ENCODE data around the gene PTPRN2.

Gene PTPRN2

GRCh38 chr7:158006841-158007696 lies 580.6 kb downstream of the PTPRN2 start:
- no peaks in the 10 kb centered on the region for H3K36me3 Mint-ChIP-seq (ENCODE audit: insufficient read depth)
- DNase-seq (no peak), ATAC-seq (replicated peaks) (no peak)
- H3K4me3 Mint-ChIP-seq = no peak overlapping the region
- H3K27ac Mint-ChIP-seq = no peak overlapping the region
- H3K4me1 Mint-ChIP-seq (ENCODE audit: low read depth in 2 of 2) = peaks cover 0 to 7% of the 10 kb centered on the region in 2 donors
- peaks cover 0 to 9% of the 10 kb centered on the region in 2 donors for H3K27me3 Mint-ChIP-seq
- no peaks in the 10 kb centered on the region for H3K9me3 Mint-ChIP-seq

- no peak overlapping the region for H3K4me3 Mint-ChIP-seq
- H3K27ac Mint-ChIP-seq = no peak overlapping the region
- no peak for ATAC-seq (replicated peaks)
- no peaks in the 10 kb centered on the region for H3K4me1 Mint-ChIP-seq (ENCODE audit: low read depth in 2 of 2)
- peaks cover 0 to 9% of the 10 kb centered on the region in 2 donors for H3K27me3 Mint-ChIP-seq
- DNase-seq = no peak
- no peaks in the 10 kb centered on the region for H3K36me3 Mint-ChIP-seq (ENCODE audit: insufficient read depth)
- H3K9me3 Mint-ChIP-seq = no peaks in the 10 kb centered on the region
These were observed 582.1 kb downstream of the PTPRN2 start for GRCh38 chr7:158005531-158005930.

- no peaks in the 10 kb centered on the region for H3K36me3 Mint-ChIP-seq (ENCODE audit: insufficient read depth)
- no peak overlapping the region for H3K4me3 Mint-ChIP-seq
- no peaks in the 10 kb centered on the region for H3K9me3 Mint-ChIP-seq
- no peak overlapping the region for H3K27ac Mint-ChIP-seq
- DNase-seq (no peak), ATAC-seq (replicated peaks) (no peak)
- H3K27me3 Mint-ChIP-seq = peaks cover 0 to 9% of the 10 kb centered on the region in 2 donors
- no peaks in the 10 kb centered on the region for H3K4me1 Mint-ChIP-seq (ENCODE audit: low read depth in 2 of 2)
These were observed 583.5 kb downstream of the PTPRN2 start for GRCh38 chr7:158004123-158004490.

- Mint-ChIP-seq H3K27me3 (peaks cover 0 to 9% of the 10 kb centered on the region in 2 donors), H3K9me3 (no peaks in the 10 kb centered on the region), H3K4me1 (ENCODE audit: low read depth in 2 of 2) (no peaks in the 10 kb centered on the region), H3K4me3 (no peak overlapping the region), H3K36me3 (ENCODE audit: insufficient read depth) (no peaks in the 10 kb centered on the region), H3K27ac (no peak overlapping the region)
- ATAC-seq (replicated peaks) = no peak
- DNase-seq = no peak
These were observed 584.0 kb downstream of the PTPRN2 start for GRCh38 chr7:158003441-158004122.

- Mint-ChIP-seq H3K27ac (no peak overlapping the region), H3K4me3 (no peak overlapping the region), H3K27me3 (peaks cover 0 to 9% of the 10 kb centered on the region in 2 donors), H3K4me1 (ENCODE audit: low read depth in 2 of 2) (no peaks in the 10 kb centered on the region), H3K36me3 (ENCODE audit: insufficient read depth) (no peaks in the 10 kb centered on the region), H3K9me3 (no peaks in the 10 kb centered on the region)
- ATAC-seq (replicated peaks) (no peak), DNase-seq (no peak)
These were observed 585.0 kb downstream of the PTPRN2 start for GRCh38 chr7:158002486-158003080.

- Mint-ChIP-seq H3K27ac (no peak overlapping the region), H3K9me3 (no peaks in the 10 kb centered on the region), H3K27me3 (peaks cover 0 to 9% of the 10 kb centered on the region in 2 donors), H3K36me3 (ENCODE audit: insufficient read depth) (no peaks in the 10 kb centered on the region), H3K4me1 (ENCODE audit: low read depth in 2 of 2) (no peaks in the 10 kb centered on the region), H3K4me3 (no peak overlapping the region)
- ATAC-seq (replicated peaks) = no peak
- DNase-seq = no peak
These were observed 585.9 kb downstream of the PTPRN2 start for GRCh38 chr7:158001621-158002320.

- no peaks in the 10 kb centered on the region for H3K36me3 Mint-ChIP-seq (ENCODE audit: insufficient read depth)
- peaks cover 0 to 5% of the 10 kb centered on the region in 2 donors for H3K27me3 Mint-ChIP-seq
- no peak overlapping the region for H3K27ac Mint-ChIP-seq
- H3K9me3 Mint-ChIP-seq = no peaks in the 10 kb centered on the region
- DNase-seq (no peak), ATAC-seq (replicated peaks) (no peak)
- no peaks in the 10 kb centered on the region for H3K4me1 Mint-ChIP-seq (ENCODE audit: low read depth in 2 of 2)
- H3K4me3 Mint-ChIP-seq = no peak overlapping the region
These were observed 586.6 kb downstream of the PTPRN2 start for GRCh38 chr7:158001003-158001402.

- Mint-ChIP-seq H3K4me3 (no peak overlapping the region), H3K36me3 (ENCODE audit: insufficient read depth) (no peaks in the 10 kb centered on the region)
These were observed 587.5 kb downstream of the PTPRN2 start for GRCh38 chr7:158000160-158000559.

GRCh38 chr7:157998884-157999552 lies 588.6 kb downstream of the PTPRN2 start:
- H3K4me3 Mint-ChIP-seq = no peak overlapping the region
- ATAC-seq (replicated peaks) (no peak), DNase-seq (no peak)
- no peaks in the 10 kb centered on the region for H3K36me3 Mint-ChIP-seq (ENCODE audit: insufficient read depth)
- H3K9me3 Mint-ChIP-seq = no peaks in the 10 kb centered on the region
- H3K27ac Mint-ChIP-seq = no peak overlapping the region
- H3K4me1 Mint-ChIP-seq (ENCODE audit: low read depth in 2 of 2) = no peaks in the 10 kb centered on the region
- H3K27me3 Mint-ChIP-seq = no peaks in the 10 kb centered on the region

More at GRCh38 chr7:158000160-158000559, 587.5 kb downstream of the PTPRN2 start:
- no peaks in the 10 kb centered on the region for H3K27me3 Mint-ChIP-seq
- no peaks in the 10 kb centered on the region for H3K4me1 Mint-ChIP-seq (ENCODE audit: low read depth in 2 of 2)
- ATAC-seq (replicated peaks) = no peak
- no peak for DNase-seq
- H3K9me3 Mint-ChIP-seq = no peaks in the 10 kb centered on the region
- no peak overlapping the region for H3K27ac Mint-ChIP-seq

GRCh38 chr7:157997471-157997870 lies 590.2 kb downstream of the PTPRN2 start:
- no peak for ATAC-seq (replicated peaks)
- Mint-ChIP-seq H3K9me3 (no peaks in the 10 kb centered on the region), H3K27me3 (no peaks in the 10 kb centered on the region)

GRCh38 chr7:157997080-157997440 lies 590.6 kb downstream of the PTPRN2 start:
- H3K4me1 Mint-ChIP-seq (ENCODE audit: low read depth in 2 of 2) = no peaks in the 10 kb centered on the region
- no peaks in the 10 kb centered on the region for H3K36me3 Mint-ChIP-seq (ENCODE audit: insufficient read depth)
- no peak overlapping the region for H3K27ac Mint-ChIP-seq
- no peak overlapping the region for H3K4me3 Mint-ChIP-seq
- H3K9me3 Mint-ChIP-seq = no peaks in the 10 kb centered on the region
- ATAC-seq (replicated peaks) = no peak
- H3K27me3 Mint-ChIP-seq = no peaks in the 10 kb centered on the region
- DNase-seq = no peak

More at GRCh38 chr7:157997471-157997870, 590.2 kb downstream of the PTPRN2 start:
- no peaks in the 10 kb centered on the region for H3K4me1 Mint-ChIP-seq (ENCODE audit: low read depth in 2 of 2)
- H3K4me3 Mint-ChIP-seq = no peak overlapping the region
- DNase-seq = no peak
- no peak overlapping the region for H3K27ac Mint-ChIP-seq
- H3K36me3 Mint-ChIP-seq (ENCODE audit: insufficient read depth) = no peaks in the 10 kb centered on the region

GRCh38 chr7:157996359-157997079 lies 591.1 kb downstream of the PTPRN2 start:
- DNase-seq = no peak
- Mint-ChIP-seq H3K27me3 (no peaks in the 10 kb centered on the region), H3K4me3 (no peak overlapping the region), H3K27ac (no peak overlapping the region), H3K4me1 (ENCODE audit: low read depth in 2 of 2) (no peaks in the 10 kb centered on the region), H3K9me3 (no peaks in the 10 kb centered on the region), H3K36me3 (ENCODE audit: insufficient read depth) (no peaks in the 10 kb centered on the region)
- ATAC-seq (replicated peaks) = no peak

All from effector memory CD8-positive, alpha-beta T cell (primary cell).